SHP77 treated with DMSO at 0.1 percent for 48 hours (cell line): Measurements from ENCODE around the gene FERMT2.

Experiments used
- DNase-seq: peaks from one replicate; lab custom pipeline; 2025; lab: John Stamatoyannopoulos, UW

FERMT2 gene

GRCh38 chr14:52950898-52951680 lies at the start of gene FERMT2:
Gene FERMT2, minus strand, starts transcription at chr14:52951050. Its CDS starts 482 bp downstream, at chr14:52950568.
- DNase-seq, result peak; percentile 65

- no peak for DNase-seq
Observed at GRCh38 chr14:52998376-52999015, 47.6 kb upstream of the FERMT2 start.

- DNase-seq, result no peak
Observed at GRCh38 chr14:52996493-52996892, 45.6 kb upstream of the FERMT2 start.

GRCh38 chr14:52995998-52996397 lies 45.1 kb upstream of the FERMT2 start:
- no peak for DNase-seq

GRCh38 chr14:52992236-52992870 lies 41.5 kb upstream of the FERMT2 start:
- DNase-seq, result no peak

- DNase-seq, result no peak
Observed at GRCh38 chr14:52988139-52988538, 37.3 kb upstream of the FERMT2 start.

GRCh38 chr14:52987514-52987913 lies 36.7 kb upstream of the FERMT2 start:
- no peak for DNase-seq

- no peak for DNase-seq
Observed at GRCh38 chr14:52987042-52987441, 36.2 kb upstream of the FERMT2 start.

GRCh38 chr14:52977798-52978197 lies 26.9 kb upstream of the FERMT2 start:
- DNase-seq, result peak; percentile 80

GRCh38 chr14:52974406-52974805 lies 23.6 kb upstream of the FERMT2 start:
- DNase-seq, result no peak

GRCh38 chr14:52961060-52961639 lies 10.3 kb upstream of the FERMT2 start:
- peak; percentile 38 for DNase-seq

- no peak for DNase-seq
Observed at GRCh38 chr14:52960627-52961026, 9.8 kb upstream of the FERMT2 start.

GRCh38 chr14:52954346-52955214 lies 3.7 kb upstream of the FERMT2 start:
- no peak for DNase-seq

- DNase-seq, result peak; percentile 71
Observed at GRCh38 chr14:52951681-52952554, 1.1 kb upstream of the FERMT2 start.

- DNase-seq, result no peak
Observed at GRCh38 chr14:52950410-52950897, 396 bp downstream of the FERMT2 start.

- DNase-seq, result no peak
Observed at GRCh38 chr14:52949711-52950409, 990 bp downstream of the FERMT2 start.

- DNase-seq, result no peak
Observed at GRCh38 chr14:52949249-52949648, 1.6 kb downstream of the FERMT2 start.

- no peak for DNase-seq
Observed at GRCh38 chr14:52948836-52949235, 2.0 kb downstream of the FERMT2 start.

GRCh38 chr14:52948039-52948438 lies 2.8 kb downstream of the FERMT2 start:
- no peak for DNase-seq

GRCh38 chr14:52944254-52944653 lies 6.6 kb downstream of the FERMT2 start:
- DNase-seq, result no peak
